ENCODE measurements around the gene SEMA6D.

The SEMA6D gene

GRCh38 chr15:47744496-47744895 is 27.2 kb downstream of the SEMA6D start:
- no peak for DNase-seq

DNA sequence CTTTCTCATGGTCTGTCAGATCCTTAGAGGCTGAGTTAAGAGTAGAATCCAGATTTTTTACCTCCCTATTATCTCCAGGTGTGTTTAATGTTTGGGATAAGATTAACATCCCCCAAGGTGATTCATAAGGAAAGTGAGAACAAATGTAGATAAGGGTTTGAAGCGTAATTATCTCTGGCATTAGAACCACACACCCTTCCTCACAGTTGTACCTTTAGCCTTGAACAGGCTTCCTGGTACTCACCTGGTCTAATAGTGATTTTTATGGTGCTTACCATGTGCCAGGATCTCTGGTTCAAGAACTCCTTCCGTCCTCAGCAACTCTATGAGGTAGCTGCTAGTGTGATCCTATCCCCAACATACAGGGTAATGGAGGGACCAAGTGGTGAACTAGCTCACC is 27.7 kb downstream of the SEMA6D start:
- no peak for DNase-seq

GRCh38 chr15:47746516-47746915 is 29.2 kb downstream of the SEMA6D start:
- DNase-seq, result no peak

DNA sequence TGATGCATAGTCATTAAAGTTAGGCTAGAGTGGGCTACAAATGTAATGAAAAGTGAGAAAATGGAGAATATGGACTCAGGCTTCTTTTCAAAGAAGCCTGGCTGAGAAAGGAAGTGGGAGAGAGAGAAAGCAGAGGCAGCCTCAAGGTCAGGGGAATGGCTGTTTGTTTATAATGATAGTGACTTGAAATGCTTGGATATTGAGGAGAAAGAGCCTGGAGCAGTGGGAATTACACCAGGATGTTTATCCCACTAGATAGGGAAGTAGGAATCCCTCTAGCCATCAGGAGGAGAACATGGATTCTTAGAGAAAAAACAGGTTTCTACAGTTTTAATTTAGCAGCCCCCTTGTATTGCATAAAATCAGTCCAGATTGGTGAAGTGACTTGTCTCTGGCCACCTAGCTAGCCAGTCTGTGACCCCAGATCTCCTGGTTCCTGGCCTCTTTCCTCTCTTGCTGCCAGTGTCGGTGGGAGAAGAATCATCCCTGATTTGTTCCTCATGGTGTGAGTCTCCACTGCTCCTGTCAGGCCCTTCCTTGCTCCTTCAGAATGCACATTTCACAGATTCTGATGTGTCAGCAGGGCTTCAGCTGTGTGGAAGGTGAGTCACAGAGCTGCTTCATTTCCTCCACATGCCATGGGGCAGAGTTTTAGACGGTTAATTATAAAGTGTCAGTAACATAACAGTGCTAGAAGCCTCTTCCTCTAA is 32.9 kb downstream of the SEMA6D start:
- DNase-seq, result no peak

- DNase-seq, result no peak
These were observed 33.5 kb downstream of the SEMA6D start for GRCh38 chr15:47750740-47751262.

GRCh38 chr15:47753591-47753990 is 36.3 kb downstream of the SEMA6D start:
- DNase-seq, result no peak

- DNase-seq, result no peak
These were observed 37.0 kb downstream of the SEMA6D start for GRCh38 chr15:47754312-47754711.

DNA sequence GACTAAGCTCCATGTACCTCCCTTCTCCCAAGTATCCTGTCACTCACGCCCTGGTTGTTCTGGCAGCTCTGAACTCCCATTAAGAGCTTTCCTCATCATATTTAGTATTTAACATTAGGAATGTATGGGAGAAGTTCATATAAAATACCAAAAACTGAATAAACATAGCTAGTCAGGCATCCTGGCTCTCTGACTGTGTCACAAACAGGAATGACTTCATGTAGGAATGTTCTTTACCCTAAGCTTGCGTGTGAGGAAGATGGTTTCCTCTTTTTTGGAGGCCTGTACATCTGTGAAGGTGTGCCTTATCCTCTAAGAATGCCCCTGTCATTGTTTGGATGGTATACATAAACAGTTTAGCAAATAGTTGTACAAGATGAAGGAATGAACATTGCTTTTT is 38.6 kb downstream of the SEMA6D start:
- DNase-seq, result no peak

- DNase-seq, result no peak
These were observed 39.6 kb downstream of the SEMA6D start for GRCh38 chr15:47756872-47757271.

GRCh38 chr15:47757331-47757730 is 40.0 kb downstream of the SEMA6D start:
- no peak for DNase-seq

DNA sequence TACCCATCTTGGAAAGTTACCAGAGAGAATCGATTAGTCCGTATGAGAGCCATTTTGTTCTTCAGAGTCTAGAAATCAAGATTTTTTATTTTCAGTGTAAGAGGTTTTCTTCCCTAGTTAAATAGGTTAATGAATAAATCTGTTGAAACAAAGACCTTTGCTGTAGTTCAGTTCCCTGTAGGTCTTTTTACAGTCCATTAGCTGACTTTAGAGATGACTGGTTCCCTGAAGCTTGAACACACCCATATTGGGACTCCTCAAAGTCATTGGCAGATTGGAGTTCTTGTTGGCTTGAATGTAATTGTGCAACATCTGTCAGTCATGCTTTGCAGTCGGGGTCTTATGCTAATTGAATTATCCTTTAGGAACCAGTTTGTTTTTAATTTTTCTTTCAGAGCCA is 45.3 kb downstream of the SEMA6D start:
- no peak for DNase-seq

DNA sequence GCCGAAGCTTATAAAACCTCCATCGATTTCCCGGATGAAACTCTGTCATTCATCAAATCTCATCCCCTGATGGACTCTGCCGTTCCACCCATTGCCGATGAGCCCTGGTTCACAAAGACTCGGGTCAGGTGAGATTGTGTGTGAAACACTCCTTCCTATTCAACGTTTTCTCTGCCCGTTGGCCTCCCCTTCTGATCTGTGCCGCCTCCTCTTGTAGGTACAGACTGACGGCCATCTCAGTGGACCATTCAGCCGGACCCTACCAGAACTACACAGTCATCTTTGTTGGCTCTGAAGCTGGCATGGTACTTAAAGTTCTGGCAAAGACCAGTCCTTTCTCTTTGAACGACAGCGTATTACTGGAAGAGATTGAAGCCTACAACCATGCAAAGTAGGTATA is 47.4 kb downstream of the SEMA6D start:
- DNase-seq, result no peak

DNA sequence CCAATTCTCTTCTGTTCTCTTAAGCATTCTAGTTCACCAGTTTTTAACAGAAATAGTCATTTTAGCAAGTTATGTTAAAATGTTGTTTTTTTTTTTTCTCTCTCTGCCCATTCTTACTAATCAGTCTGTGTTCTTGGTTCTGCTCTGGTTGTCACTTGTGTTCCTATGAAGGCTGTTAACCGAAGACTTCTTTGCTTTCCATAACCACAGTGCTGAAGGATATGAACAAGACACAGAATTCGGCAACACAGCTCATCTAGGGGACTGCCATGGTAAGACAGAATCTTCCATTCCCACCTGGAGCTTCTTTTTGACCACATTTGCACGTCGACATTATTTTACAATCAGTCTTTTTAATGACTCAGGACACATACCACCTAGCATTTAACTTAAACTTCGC is 49.1 kb downstream of the SEMA6D start:
- DNase-seq, result no peak

DNA sequence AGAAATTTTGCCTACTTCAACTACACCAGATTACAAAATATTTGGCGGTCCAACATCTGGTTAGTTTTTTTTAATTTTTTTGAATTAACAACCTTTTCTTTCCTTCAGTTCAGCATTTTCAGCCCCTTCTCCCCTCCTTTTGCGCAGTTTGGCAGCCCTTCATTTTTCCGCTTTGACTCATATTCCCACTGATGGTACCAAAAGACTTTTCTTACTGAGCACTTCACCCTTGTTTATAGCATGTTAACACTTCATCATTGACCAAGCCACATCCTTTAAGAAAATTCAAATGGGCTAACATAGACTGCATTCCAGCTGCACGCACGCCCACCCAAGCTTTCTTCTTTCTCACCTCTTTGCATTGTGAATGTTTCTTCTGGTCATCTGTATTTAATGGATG is 49.7 kb downstream of the SEMA6D start:
- DNase-seq, result no peak

GRCh38 chr15:47768735-47769134 is 51.4 kb downstream of the SEMA6D start:
- no peak for DNase-seq

- no peak for DNase-seq
These were observed 51.9 kb downstream of the SEMA6D start for GRCh38 chr15:47769166-47769565.

GRCh38 chr15:47773143-47773542 is 55.8 kb downstream of the SEMA6D start:
- DNase-seq, result no peak

DNA sequence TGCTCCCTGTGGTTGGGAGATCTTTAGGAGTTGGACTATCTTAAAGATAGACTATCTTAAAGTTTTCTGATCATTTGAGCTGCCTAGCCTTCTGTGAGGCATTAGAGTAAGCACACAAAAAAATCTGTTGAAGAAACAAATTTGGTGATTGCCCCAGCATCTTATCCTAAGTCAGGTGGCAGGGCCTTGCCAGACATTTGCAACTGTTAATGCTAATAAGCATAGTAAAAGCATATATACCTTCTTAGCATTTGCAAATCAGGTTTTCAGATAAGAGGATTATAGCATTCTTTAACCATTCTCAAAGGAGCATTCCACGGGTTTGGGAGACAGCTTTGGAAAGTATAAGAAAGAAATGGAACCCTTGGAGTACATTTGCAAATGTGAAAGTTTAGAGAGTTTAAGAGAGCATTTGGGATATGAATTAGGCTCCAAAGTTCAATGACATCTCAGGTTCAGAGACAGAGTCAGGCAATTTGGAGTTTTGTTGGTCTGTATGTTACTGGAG is 61.0 kb downstream of the SEMA6D start:
- no peak for DNase-seq

GRCh38 chr15:47780971-47781370 is 63.7 kb downstream of the SEMA6D start:
- no peak for DNase-seq

DNA sequence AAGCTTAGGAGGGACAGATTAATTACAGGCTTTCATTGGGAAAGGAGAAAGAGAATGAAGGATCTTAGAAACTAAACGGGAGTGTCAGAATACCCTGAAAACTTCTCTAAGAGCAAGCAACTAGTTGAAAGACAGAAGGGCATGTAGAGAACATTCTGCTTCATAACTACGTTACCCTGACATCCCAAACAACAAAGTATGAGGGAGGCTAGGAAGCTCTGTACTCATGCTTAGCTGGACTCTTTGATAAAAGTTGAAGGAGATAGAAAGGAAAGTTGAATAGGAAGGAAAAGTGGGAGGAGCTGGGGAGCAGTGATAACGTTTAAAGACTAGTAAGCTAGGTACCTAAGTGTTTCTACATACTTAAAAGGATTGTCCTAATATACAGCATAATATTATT is 64.2 kb downstream of the SEMA6D start:
- DNase-seq, result no peak

- no peak for DNase-seq
These were observed 67.5 kb downstream of the SEMA6D start for GRCh38 chr15:47784820-47785219.

GRCh38 chr15:47786371-47786770 is 69.1 kb downstream of the SEMA6D start:
- DNase-seq, result no peak

- no peak for DNase-seq
These were observed 70.6 kb downstream of the SEMA6D start for GRCh38 chr15:47787875-47788274.

- DNase-seq, result no peak
These were observed 71.4 kb downstream of the SEMA6D start for GRCh38 chr15:47788685-47789084.

- DNase-seq, result no peak
These were observed 73.9 kb downstream of the SEMA6D start for GRCh38 chr15:47791161-47791560.
